WERI-Rb-1 (cell line): ENCODE measurements around the gene MYT1.

Experiments used
- DNase-seq: peaks from one replicate; pipeline ENCODE4 v3.0.0-alpha.2; 2020
- H3K27ac ChIP-seq: fragments of 250-450 bp; sonication (Bioruptor Pico); 2 replicates; pipeline ENCODE4 v1.5.1; 2020; ENCODE audit warnings: mild to moderate bottlenecking, moderate library complexity
- H3K27me3 ChIP-seq: fragments of 250-450 bp; sonication (Bioruptor Pico); 2 replicates; pipeline ENCODE4 v1.5.1; 2021; ENCODE audit warnings: mild to moderate bottlenecking, low read depth, moderate library complexity; ENCODE audit not compliant: insufficient read depth, severe bottlenecking
- H3K36me3 ChIP-seq: fragments of 250-450 bp; sonication (Bioruptor Pico); 2 replicates; pipeline ENCODE4 v1.5.1; 2020; ENCODE audit warnings: mild to moderate bottlenecking, moderate library complexity
- H3K4me3 ChIP-seq: 2 replicates; pipeline ENCODE4 v1.5.1; 2011; ENCODE audit warnings: low read depth, mild to moderate bottlenecking, control low read depth, low read length
- H3K9me3 ChIP-seq: fragments of 250-450 bp; sonication (Bioruptor Pico); 2 replicates; pipeline ENCODE4 v1.5.1; 2021; ENCODE audit warnings: mild to moderate bottlenecking, moderate library complexity; ENCODE audit not compliant: severe bottlenecking
- CTCF ChIP-seq: IDR thresholded peaks from 2 replicates; pipeline ENCODE4 v1.5.1; 2011; ENCODE audit warnings: low read depth, mild to moderate bottlenecking, control low read depth, inconsistent platforms, low read length

Gene MYT1

GRCh38 chr20:64139199-64140060 lies 24.8 kb upstream of the MYT1 start:
- no peaks in the 10 kb centered on the region for H3K27me3 ChIP-seq

GRCh38 chr20:64140061-64140931 lies 24.0 kb upstream of the MYT1 start:
- no peak for TF ChIP-seq CTCF
- DNase-seq, result no peak
- Histone ChIP-seq H3K27me3 (no peaks in the 10 kb centered on the region), H3K9me3 (no peaks in the 10 kb centered on the region), H3K27ac (no peak overlapping the region), H3K4me3 (no peak overlapping the region), H3K36me3 (no peaks in the 10 kb centered on the region)

More at GRCh38 chr20:64139199-64140060, 24.8 kb upstream of the MYT1 start:
- H3K27ac ChIP-seq, result no peak overlapping the region
- H3K9me3 ChIP-seq, result no peaks in the 10 kb centered on the region
- no peak for TF ChIP-seq CTCF
- no peaks in the 10 kb centered on the region for H3K36me3 ChIP-seq
- no peak for DNase-seq
- no peak overlapping the region for H3K4me3 ChIP-seq

GRCh38 chr20:64140956-64141355 lies 23.3 kb upstream of the MYT1 start:
- no peak overlapping the region for H3K4me3 ChIP-seq
- H3K27ac ChIP-seq, result no peak overlapping the region
- no peaks in the 10 kb centered on the region for H3K9me3 ChIP-seq
- no peak for DNase-seq
- no peaks in the 10 kb centered on the region for H3K36me3 ChIP-seq
- TF ChIP-seq CTCF, result no peak
- H3K27me3 ChIP-seq, result no peaks in the 10 kb centered on the region

- Histone ChIP-seq H3K4me3 (no peak overlapping the region), H3K27me3 (no peaks in the 10 kb centered on the region), H3K27ac (no peak overlapping the region), H3K9me3 (no peaks in the 10 kb centered on the region), H3K36me3 (no peaks in the 10 kb centered on the region)
- peak; percentile 29 for DNase-seq
- no peak for TF ChIP-seq CTCF
Measured at GRCh38 chr20:64142590-64142989, 21.7 kb upstream of the MYT1 start.

GRCh38 chr20:64143018-64143801 lies 21.0 kb upstream of the MYT1 start:
- Histone ChIP-seq H3K9me3 (no peaks in the 10 kb centered on the region), H3K27me3 (no peaks in the 10 kb centered on the region), H3K27ac (no peak overlapping the region), H3K36me3 (no peaks in the 10 kb centered on the region), H3K4me3 (no peak overlapping the region)
- no peak for DNase-seq
- TF ChIP-seq CTCF, result no peak
